GM23338 (cell line): ENCODE data around the gene THSD4. TPM values are rescaled to one million over a fixed set of nuclear protein-coding genes. Genes with fewer than 3 reads are reported as not detected.

Experiments
- ATAC-seq: fragments of 200-7000 bp; cut with Tn5 transposase; 3 replicates; pipeline ENCODE4 v1.9.1; 2020
- DNase-seq: peaks from one replicate; pipeline ENCODE4 v3.0.0-alpha.2; 2015; ENCODE audit warnings: low spot score
- H2AFZ ChIP-seq: fragments of 200-600 bp; sonication (generic); 2 replicates; pipeline ENCODE4 v1.8.0; 2016; ENCODE audit warnings: antibody characterized with exemption, mild to moderate bottlenecking, moderate library complexity
- H3F3A ChIP-seq: fragments of 200-600 bp; sonication (generic); replicated peaks from 2 replicates; pipeline ENCODE4 v1.8.0; 2017; ENCODE audit warnings: antibody characterized with exemption, mixed run types, low read depth
- H3K27ac ChIP-seq: fragments of 200-600 bp; sonication (generic); 2 replicates; pipeline ENCODE4 v1.6.1; 2016; ENCODE audit warnings: low read depth
- H3K27me3 ChIP-seq: fragments of 200-600 bp; sonication (generic); 2 replicates; pipeline ENCODE4 v1.8.0; 2016; ENCODE audit warnings: mild to moderate bottlenecking, mixed run types, moderate library complexity; ENCODE audit not compliant: insufficient read depth
- H3K36me3 ChIP-seq: fragments of 200-600 bp; sonication (generic); 2 replicates; pipeline ENCODE4 v1.8.0; 2016; ENCODE audit warnings: mild to moderate bottlenecking; ENCODE audit not compliant: insufficient read depth
- H3K4me1 ChIP-seq: fragments of 200-600 bp; sonication (generic); 2 replicates; pipeline ENCODE4 v1.8.0; 2016; ENCODE audit warnings: mild to moderate bottlenecking, moderate library complexity; ENCODE audit not compliant: insufficient read depth
- H3K4me2 ChIP-seq: fragments of 200-600 bp; sonication (generic); 2 replicates; pipeline ENCODE4 v1.7.1; 2017; ENCODE audit warnings: mixed run types
- H3K4me3 ChIP-seq: fragments of 200-600 bp; sonication (generic); 2 replicates; pipeline ENCODE4 v1.6.1; 2016; ENCODE audit warnings: mixed run types
- H3K79me2 ChIP-seq: fragments of 200-600 bp; sonication (generic); replicated peaks from 2 replicates; pipeline ENCODE4 v1.8.0; 2017; ENCODE audit warnings: mild to moderate bottlenecking; ENCODE audit not compliant: insufficient read depth
- H3K9me2 ChIP-seq: fragments of 200-600 bp; sonication (generic); 2 replicates; pipeline ENCODE4 v1.8.0; 2017; ENCODE audit not compliant: insufficient read depth
- H4K20me1 ChIP-seq: fragments of 200-600 bp; sonication (generic); replicated peaks from 2 replicates; pipeline ENCODE4 v1.8.0; 2017; ENCODE audit warnings: mild to moderate bottlenecking; ENCODE audit not compliant: insufficient read depth
- H3K27ac Mint-ChIP-seq: 2 replicates; pipeline ENCODE4 v1.8.0; 2020; ENCODE audit warnings: inconsistent platforms, mild to moderate bottlenecking, moderate library complexity, mixed read lengths
- H3K27me3 Mint-ChIP-seq: 3 replicates; pipeline ENCODE4 v1.8.0; 2022; ENCODE audit warnings: low read depth, mild to moderate bottlenecking, moderate library complexity, mixed read lengths, inconsistent platforms; ENCODE audit not compliant: insufficient read depth, poor library complexity
- H3K36me3 Mint-ChIP-seq: 3 replicates; pipeline ENCODE4 v1.8.0; 2021; ENCODE audit warnings: low read depth, mild to moderate bottlenecking, inconsistent platforms, moderate library complexity, mixed read lengths
- H3K4me1 Mint-ChIP-seq: 3 replicates; pipeline ENCODE4 v1.8.0; 2020; ENCODE audit warnings: mild to moderate bottlenecking, inconsistent platforms, mixed read lengths
- H3K4me3 Mint-ChIP-seq: 3 replicates; pipeline ENCODE4 v1.8.0; 2021; ENCODE audit warnings: moderate library complexity, mild to moderate bottlenecking, inconsistent platforms, mixed read lengths
- H3K9me3 Mint-ChIP-seq: 3 replicates; pipeline ENCODE4 v1.8.0; 2020; ENCODE audit warnings: moderate library complexity, mild to moderate bottlenecking, inconsistent platforms, mixed read lengths
- CREB1 ChIP-seq: fragments of 250-450 bp; sonication (Bioruptor Pico); IDR thresholded peaks from 2 replicates; pipeline ENCODE4 v1.5.0; 2020; ENCODE audit warnings: low read depth, mild to moderate bottlenecking, moderate library complexity
- EZH2 ChIP-seq: fragments of 200-600 bp; sonication (generic); IDR thresholded peaks from one replicate; pipeline ENCODE4 v1.8.0; 2017; ENCODE audit warnings: antibody characterized with exemption, mild to moderate bottlenecking, low read depth; ENCODE audit not compliant: unreplicated experiment
- EZH2phosphoT487 ChIP-seq: fragments of 200-600 bp; sonication (generic); IDR thresholded peaks from one replicate; pipeline ENCODE4 v1.8.1; 2018; ENCODE audit warnings: antibody characterized with exemption; ENCODE audit not compliant: unreplicated experiment
- JUNB ChIP-seq: IDR thresholded peaks from one replicate; pipeline ENCODE4 v1.6.1; 2016; ENCODE audit warnings: antibody characterized with exemption; ENCODE audit not compliant: unreplicated experiment
- NANOG ChIP-seq: IDR thresholded peaks from 2 replicates; pipeline ENCODE4 v1.6.1; 2016; ENCODE audit warnings: antibody characterized with exemption, borderline replicate concordance
- POLR2AphosphoS5 ChIP-seq: IDR thresholded peaks from 2 replicates; pipeline ENCODE4 v1.6.1; 2016; ENCODE audit warnings: antibody characterized with exemption, low read depth
- STAT1 ChIP-seq: IDR thresholded peaks from one replicate; pipeline ENCODE4 v1.6.1; 2016; ENCODE audit warnings: antibody characterized with exemption; ENCODE audit not compliant: unreplicated experiment
- ZNF114 ChIP-seq: fragments of 250-450 bp; sonication (Bioruptor Pico); IDR thresholded peaks from 2 replicates; pipeline ENCODE4 v1.5.0; 2020; ENCODE audit warnings: mild to moderate bottlenecking, moderate library complexity
- ZNF331 ChIP-seq: fragments of 250-450 bp; sonication (Bioruptor Pico); IDR thresholded peaks from 2 replicates; pipeline ENCODE4 v1.5.0; 2020; ENCODE audit warnings: low read depth, mild to moderate bottlenecking, moderate library complexity
- polyA plus RNA-seq: library from polyadenylated mRNA; unstranded; fragments of >200 nt; fragmentation: Nextera tagmentation; extraction: Ambion mirVana; gene quantifications from 2 replicates; pipeline ENCODE4 v1.2.1, GENCODE V29; 2016
- total RNA-seq: library from RNA; depleted of rRNA; stranded (reverse); fragments of >200 nt; shearing (Covaris generic); gene quantifications from 2 replicates; pipeline ENCODE4 v1.2.3, GENCODE V29; 2014
- TF ChIP-seq, protein P1 (sequence below): fragments of 250-450 bp; sonication (Bioruptor Pico); IDR thresholded peaks from 2 replicates; pipeline ENCODE4 v1.5.0; 2020; ENCODE audit warnings: mild to moderate bottlenecking, moderate library complexity
- TF ChIP-seq, protein P2 (sequence below): IDR thresholded peaks from one replicate; pipeline ENCODE4 v1.6.1; 2018; ENCODE audit warnings: antibody characterized with exemption; ENCODE audit not compliant: unreplicated experiment
- TF ChIP-seq, protein P3 (sequence below): IDR thresholded peaks from 2 replicates; pipeline ENCODE4 v1.6.1; 2016; ENCODE audit warnings: antibody characterized with exemption
- TF ChIP-seq, protein P4 (sequence below), 2 experiments: fragments of 200-600 bp in 1 of 2; sonication (generic) in 1 of 2; conservative IDR thresholded peaks; 2 replicates each; pipeline versions ENCODE4 v1.5.1 to v1.6.1; 2016 to 2017; ENCODE audit warnings: antibody characterized with exemption in 2 of 2, low read depth in 2 of 2, mild to moderate bottlenecking in 2 of 2, moderate library complexity in 1 of 2

Gene THSD4
- total and polyA plus RNA-seq, 2 experiments from 2014 or later = 2.0 to 7.4 TPM

DNA sequence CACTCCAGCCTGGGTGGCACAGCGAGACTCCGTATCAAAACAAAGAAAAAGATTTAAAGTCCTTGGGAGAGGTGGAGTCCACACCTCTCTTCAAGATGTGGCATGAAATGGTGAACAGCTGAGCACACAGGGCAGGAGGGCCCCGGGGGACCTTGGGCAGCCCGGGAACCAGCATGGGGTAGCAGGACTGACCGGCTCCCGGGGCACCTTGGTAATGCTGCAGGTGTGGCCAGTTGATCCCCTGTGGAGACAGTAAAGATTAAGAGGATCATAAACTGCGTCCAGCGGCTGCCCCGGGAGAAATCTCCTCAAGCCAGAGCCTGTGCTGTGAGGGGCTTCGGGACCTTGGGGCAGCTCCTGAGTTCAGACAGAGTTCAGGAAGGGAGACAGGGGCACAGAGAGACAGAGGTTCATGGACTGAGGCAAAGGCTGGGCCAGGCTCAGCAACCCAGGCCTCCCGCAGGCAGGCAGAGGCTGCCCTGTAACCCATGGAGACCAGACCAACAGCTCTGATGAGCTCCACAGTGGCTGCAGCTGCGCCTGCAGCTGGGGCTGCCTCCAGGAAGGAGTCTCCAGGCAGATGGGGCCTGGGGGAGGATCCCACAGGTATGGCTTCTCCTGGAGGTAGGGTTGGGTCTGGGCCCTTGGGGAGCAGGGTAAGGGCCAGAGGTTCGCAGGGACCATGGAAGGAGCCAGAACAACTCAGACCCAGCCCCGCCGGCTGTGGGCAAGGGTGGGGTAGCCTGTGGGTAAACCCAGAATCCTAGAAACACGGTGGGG lies 695.2 kb downstream of the THSD4 start, which contains the start of gene NR2E3:
NR2E3 (plus strand) TSS at position 299 of the 780 bp plus-strand sequence; CDS start at position 489, 190 bp downstream.
- Histone ChIP-seq H3K4me3 (no peak within 1 kb of the TSS), H3K4me2 (no peak within 1 kb of the TSS), H3K4me1 (peaks cover 25% of the 10 kb centered on the region), H3K79me2 (no peaks in the 10 kb centered on the region), H4K20me1 (no peaks in the 10 kb centered on the region), H3K36me3 (no peaks in the 10 kb centered on the region), H3K9me2 (no peaks in the 10 kb centered on the region), H3F3A (peaks cover 4% of the 10 kb centered on the region; the same call in 1 of the 2 replicates), H3K27me3 (no peaks in the 10 kb centered on the region), H2AFZ (no peak within 1 kb of the TSS), H3K27ac (no peak within 1 kb of the TSS)
- Mint-ChIP-seq H3K9me3 (no peaks in the 10 kb centered on the region), H3K36me3 (no peaks in the 10 kb centered on the region; the same call in 2 of the 3 replicates), H3K4me3 (no peak within 1 kb of the TSS), H3K27me3 (peaks cover 10% of the 10 kb centered on the region), H3K4me1 (peaks cover 29% of the 10 kb centered on the region), H3K27ac (no peak within 1 kb of the TSS)
- ATAC-seq = no peak; the same call in 2 of the 3 replicates
- no peak for TF ChIP-seq JUNB
- no peak for TF ChIP-seq NANOG
- no peak for TF ChIP-seq STAT1
- TF ChIP-seq, protein P1, sequence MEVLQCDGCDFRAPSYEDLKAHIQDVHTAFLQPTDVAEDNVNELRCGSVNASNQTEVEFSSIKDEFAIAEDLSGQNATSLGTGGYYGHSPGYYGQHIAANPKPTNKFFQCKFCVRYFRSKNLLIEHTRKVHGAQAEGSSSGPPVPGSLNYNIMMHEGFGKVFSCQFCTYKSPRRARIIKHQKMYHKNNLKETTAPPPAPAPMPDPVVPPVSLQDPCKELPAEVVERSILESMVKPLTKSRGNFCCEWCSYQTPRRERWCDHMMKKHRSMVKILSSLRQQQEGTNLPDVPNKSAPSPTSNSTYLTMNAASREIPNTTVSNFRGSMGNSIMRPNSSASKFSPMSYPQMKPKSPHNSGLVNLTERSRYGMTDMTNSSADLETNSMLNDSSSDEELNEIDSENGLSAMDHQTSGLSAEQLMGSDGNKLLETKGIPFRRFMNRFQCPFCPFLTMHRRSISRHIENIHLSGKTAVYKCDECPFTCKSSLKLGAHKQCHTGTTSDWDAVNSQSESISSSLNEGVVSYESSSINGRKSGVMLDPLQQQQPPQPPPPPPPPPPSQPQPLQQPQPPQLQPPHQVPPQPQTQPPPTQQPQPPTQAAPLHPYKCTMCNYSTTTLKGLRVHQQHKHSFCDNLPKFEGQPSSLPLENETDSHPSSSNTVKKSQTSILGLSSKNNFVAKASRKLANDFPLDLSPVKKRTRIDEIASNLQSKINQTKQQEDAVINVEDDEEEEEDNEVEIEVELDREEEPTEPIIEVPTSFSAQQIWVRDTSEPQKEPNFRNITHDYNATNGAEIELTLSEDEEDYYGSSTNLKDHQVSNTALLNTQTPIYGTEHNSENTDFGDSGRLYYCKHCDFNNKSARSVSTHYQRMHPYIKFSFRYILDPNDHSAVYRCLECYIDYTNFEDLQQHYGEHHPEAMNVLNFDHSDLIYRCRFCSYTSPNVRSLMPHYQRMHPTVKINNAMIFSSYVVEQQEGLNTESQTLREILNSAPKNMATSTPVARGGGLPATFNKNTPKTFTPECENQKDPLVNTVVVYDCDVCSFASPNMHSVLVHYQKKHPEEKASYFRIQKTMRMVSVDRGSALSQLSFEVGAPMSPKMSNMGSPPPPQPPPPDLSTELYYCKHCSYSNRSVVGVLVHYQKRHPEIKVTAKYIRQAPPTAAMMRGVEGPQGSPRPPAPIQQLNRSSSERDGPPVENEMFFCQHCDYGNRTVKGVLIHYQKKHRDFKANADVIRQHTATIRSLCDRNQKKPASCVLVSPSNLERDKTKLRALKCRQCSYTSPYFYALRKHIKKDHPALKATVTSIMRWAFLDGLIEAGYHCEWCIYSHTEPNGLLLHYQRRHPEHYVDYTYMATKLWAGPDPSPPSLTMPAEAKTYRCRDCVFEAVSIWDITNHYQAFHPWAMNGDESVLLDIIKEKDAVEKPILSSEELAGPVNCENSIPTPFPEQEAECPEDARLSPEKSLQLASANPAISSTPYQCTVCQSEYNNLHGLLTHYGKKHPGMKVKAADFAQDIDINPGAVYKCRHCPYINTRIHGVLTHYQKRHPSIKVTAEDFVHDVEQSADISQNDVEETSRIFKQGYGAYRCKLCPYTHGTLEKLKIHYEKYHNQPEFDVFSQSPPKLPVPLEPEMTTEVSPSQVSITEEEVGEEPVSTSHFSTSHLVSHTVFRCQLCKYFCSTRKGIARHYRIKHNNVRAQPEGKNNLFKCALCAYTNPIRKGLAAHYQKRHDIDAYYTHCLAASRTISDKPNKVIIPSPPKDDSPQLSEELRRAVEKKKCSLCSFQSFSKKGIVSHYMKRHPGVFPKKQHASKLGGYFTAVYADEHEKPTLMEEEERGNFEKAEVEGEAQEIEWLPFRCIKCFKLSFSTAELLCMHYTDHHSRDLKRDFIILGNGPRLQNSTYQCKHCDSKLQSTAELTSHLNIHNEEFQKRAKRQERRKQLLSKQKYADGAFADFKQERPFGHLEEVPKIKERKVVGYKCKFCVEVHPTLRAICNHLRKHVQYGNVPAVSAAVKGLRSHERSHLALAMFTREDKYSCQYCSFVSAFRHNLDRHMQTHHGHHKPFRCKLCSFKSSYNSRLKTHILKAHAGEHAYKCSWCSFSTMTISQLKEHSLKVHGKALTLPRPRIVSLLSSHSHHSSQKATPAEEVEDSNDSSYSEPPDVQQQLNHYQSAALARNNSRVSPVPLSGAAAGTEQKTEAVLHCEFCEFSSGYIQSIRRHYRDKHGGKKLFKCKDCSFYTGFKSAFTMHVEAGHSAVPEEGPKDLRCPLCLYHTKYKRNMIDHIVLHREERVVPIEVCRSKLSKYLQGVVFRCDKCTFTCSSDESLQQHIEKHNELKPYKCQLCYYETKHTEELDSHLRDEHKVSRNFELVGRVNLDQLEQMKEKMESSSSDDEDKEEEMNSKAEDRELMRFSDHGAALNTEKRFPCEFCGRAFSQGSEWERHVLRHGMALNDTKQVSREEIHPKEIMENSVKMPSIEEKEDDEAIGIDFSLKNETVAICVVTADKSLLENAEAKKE = no peak
- no peak for TF ChIP-seq EZH2
- TF ChIP-seq, protein P2, sequence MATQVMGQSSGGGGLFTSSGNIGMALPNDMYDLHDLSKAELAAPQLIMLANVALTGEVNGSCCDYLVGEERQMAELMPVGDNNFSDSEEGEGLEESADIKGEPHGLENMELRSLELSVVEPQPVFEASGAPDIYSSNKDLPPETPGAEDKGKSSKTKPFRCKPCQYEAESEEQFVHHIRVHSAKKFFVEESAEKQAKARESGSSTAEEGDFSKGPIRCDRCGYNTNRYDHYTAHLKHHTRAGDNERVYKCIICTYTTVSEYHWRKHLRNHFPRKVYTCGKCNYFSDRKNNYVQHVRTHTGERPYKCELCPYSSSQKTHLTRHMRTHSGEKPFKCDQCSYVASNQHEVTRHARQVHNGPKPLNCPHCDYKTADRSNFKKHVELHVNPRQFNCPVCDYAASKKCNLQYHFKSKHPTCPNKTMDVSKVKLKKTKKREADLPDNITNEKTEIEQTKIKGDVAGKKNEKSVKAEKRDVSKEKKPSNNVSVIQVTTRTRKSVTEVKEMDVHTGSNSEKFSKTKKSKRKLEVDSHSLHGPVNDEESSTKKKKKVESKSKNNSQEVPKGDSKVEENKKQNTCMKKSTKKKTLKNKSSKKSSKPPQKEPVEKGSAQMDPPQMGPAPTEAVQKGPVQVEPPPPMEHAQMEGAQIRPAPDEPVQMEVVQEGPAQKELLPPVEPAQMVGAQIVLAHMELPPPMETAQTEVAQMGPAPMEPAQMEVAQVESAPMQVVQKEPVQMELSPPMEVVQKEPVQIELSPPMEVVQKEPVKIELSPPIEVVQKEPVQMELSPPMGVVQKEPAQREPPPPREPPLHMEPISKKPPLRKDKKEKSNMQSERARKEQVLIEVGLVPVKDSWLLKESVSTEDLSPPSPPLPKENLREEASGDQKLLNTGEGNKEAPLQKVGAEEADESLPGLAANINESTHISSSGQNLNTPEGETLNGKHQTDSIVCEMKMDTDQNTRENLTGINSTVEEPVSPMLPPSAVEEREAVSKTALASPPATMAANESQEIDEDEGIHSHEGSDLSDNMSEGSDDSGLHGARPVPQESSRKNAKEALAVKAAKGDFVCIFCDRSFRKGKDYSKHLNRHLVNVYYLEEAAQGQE = no peak
- no peak for TF ChIP-seq POLR2AphosphoS5
- TF ChIP-seq, protein P3, sequence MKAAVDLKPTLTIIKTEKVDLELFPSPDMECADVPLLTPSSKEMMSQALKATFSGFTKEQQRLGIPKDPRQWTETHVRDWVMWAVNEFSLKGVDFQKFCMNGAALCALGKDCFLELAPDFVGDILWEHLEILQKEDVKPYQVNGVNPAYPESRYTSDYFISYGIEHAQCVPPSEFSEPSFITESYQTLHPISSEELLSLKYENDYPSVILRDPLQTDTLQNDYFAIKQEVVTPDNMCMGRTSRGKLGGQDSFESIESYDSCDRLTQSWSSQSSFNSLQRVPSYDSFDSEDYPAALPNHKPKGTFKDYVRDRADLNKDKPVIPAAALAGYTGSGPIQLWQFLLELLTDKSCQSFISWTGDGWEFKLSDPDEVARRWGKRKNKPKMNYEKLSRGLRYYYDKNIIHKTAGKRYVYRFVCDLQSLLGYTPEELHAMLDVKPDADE = no peak
- no peak for TF ChIP-seq ZNF331
- TF ChIP-seq, protein P4, sequence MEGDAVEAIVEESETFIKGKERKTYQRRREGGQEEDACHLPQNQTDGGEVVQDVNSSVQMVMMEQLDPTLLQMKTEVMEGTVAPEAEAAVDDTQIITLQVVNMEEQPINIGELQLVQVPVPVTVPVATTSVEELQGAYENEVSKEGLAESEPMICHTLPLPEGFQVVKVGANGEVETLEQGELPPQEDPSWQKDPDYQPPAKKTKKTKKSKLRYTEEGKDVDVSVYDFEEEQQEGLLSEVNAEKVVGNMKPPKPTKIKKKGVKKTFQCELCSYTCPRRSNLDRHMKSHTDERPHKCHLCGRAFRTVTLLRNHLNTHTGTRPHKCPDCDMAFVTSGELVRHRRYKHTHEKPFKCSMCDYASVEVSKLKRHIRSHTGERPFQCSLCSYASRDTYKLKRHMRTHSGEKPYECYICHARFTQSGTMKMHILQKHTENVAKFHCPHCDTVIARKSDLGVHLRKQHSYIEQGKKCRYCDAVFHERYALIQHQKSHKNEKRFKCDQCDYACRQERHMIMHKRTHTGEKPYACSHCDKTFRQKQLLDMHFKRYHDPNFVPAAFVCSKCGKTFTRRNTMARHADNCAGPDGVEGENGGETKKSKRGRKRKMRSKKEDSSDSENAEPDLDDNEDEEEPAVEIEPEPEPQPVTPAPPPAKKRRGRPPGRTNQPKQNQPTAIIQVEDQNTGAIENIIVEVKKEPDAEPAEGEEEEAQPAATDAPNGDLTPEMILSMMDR (conservative IDR thresholded peaks at IDR 0.05; ENCODE audit: low read depth in 2 of 2) = no peak
- no peak for TF ChIP-seq CREB1 (CRISPR knock-in tag)
- no peak for TF ChIP-seq EZH2phosphoT487
- TF ChIP-seq ZNF114 (CRISPR knock-in tag) = no peak
- no peak for DNase-seq
